Right cardiac atrium (tissue), 5 donors: ENCODE results near the gene SLC7A10. TPM values are rescaled to one million over a fixed set of nuclear protein-coding genes. Genes with fewer than 3 reads are reported as not detected.
A peak's percentile ranks its signal among the peaks of the same experiment; 100 is the strongest.

Experiments
- ATAC-seq, 2 donors: fragments of 200-7000 bp; cut with Tn5 transposase; one replicate each; pipeline versions ENCODE4 v1.8.0 to v1.9.1; 2020; ENCODE audit warnings: moderate library complexity in 2 of 2, mild to moderate bottlenecking in 1 of 2
- DNase-seq, 3 donors: peaks; one replicate each; pipeline ENCODE4 v3.0.0-alpha.2; 2020
- H3K27ac ChIP-seq: one replicate; pipeline ENCODE4 v1.5.1; 2013; ENCODE audit warnings: mild to moderate bottlenecking, low read length, control low read depth, moderate library complexity
- H3K27me3 ChIP-seq: one replicate; pipeline ENCODE4 v1.6.1; 2013; ENCODE audit not compliant: control insufficient read depth, insufficient read depth
- H3K4me1 ChIP-seq: one replicate; pipeline ENCODE4 v1.6.1; 2013; ENCODE audit warnings: low read length; ENCODE audit not compliant: control insufficient read depth, insufficient read depth
- H3K4me3 ChIP-seq: one replicate; pipeline ENCODE4 v1.5.1; 2013; ENCODE audit warnings: low read length, control low read depth
- H3K9me3 ChIP-seq: one replicate; pipeline ENCODE4 v1.6.1; 2013; ENCODE audit warnings: low read length; ENCODE audit not compliant: control insufficient read depth
- WGBS: extraction: QIAGEN DNeasy Blood & Tissue Kit; methylation state at CpG from one replicate; pipeline ENCODE4 v1.1.7; 2013; 5-methylcytosine and 5-hydroxymethylcytosine counted together
- intact Hi-C, 4 donors: fragments of 100-400 bp; cut with DNase I; formaldehyde crosslinking; loops; one replicate each; pipeline versions ENCODE4 v1.11.0 to v1.14.0; 2022 to 2023
- polyA plus RNA-seq: library from polyadenylated mRNA; stranded (reverse); fragments of 200-250 nt; gene quantifications from one replicate; pipeline ENCODE4 v1.2.3, GENCODE V29; 2013
- total RNA-seq, 4 donors: library from RNA; stranded (reverse); fragmentation: NEBNext Ultra II Directional; extraction: Animal tissue kit (Norgen Biotek cat#: 25700); gene quantifications; one replicate each; pipeline ENCODE4 v1.2.1, GENCODE V29; 2021
- donor health status: healthy with polysubstance abuse.
- donor health status: DM: no; HTN: yes; CAD: no.
- donor health status: DM: no; HTN: no; CAD: no.
- donor health status: DM: no; HTN: yes; CAD: no; lungs with severe emphysema.
- donor health status: DM: yes; HTN: yes; CAD: no.

The SLC7A10 gene
- total and polyA plus RNA-seq, 5 donors, result 0.70 TPM; not detected in 4

DNA sequence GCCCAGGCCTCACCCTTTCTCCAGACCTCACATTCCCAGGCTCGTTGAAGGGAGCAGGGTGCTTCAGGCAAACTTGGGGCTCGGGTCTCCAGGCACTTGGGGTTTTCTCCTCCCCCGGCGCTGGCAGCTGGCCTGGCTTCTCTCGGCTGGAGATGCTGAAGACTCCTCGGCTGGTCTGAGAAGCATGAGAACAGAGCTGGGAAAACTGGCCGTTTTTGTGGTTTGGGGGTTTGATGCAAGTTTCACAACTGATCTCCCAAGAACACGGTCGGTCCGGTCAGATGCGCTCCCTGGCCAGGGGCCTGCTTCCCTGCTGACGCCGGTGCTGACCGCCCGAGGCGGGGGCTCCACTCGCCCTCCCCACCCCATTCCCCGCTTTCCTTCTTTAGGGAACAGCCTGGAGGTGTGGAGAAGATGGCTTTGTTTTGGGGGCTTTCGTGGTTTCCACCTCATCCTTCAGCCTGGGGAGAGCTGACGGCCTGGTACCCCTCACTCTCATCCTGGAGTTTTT, 41.4 kb upstream of the SLC7A10 start:
- Histone ChIP-seq H3K9me3 (no peaks in the 10 kb centered on the region), H3K27me3 (no peaks in the 10 kb centered on the region), H3K4me3 (no peak overlapping the region), H3K27ac (no peak overlapping the region), H3K4me1 (no peaks in the 10 kb centered on the region)
- ATAC-seq (no peak), DNase-seq (peak in 1 of 3 donors; percentile 28)
- WGBS, result 72% methylated on average over 20 of the region's 20 CpGs
- intact Hi-C loops, result no loop called here

DNA sequence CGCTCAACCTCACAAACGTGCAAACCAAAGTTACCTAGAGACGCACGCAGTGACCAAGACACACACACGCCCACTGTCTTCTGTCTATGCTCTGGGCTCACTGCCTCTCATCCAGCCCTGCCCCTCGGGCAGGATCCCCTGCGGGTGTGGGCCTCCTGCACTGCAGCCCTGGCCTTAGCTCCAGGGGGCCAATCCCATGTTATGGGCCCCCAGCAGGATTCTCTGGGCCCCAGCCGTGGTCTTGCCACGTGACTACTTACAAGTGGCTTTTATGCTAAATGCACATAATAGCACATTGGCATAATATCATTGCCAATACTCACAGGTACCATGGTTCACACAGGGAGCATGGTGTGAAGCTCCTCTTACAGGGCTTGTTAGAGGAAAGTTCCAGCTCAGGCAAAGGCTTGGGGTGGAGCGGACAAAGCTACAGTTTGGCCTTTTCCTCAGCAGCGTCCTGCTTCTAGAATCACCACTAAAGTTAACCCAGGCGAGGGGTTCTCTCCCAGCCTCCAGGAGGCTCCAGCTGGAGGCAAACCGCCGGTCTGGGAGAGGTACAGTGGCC, 39.3 kb upstream of the SLC7A10 start:
- H3K27ac ChIP-seq, result no peak overlapping the region
- no peaks in the 10 kb centered on the region for H3K4me1 ChIP-seq
- ATAC-seq (no peak), DNase-seq (peak in 1 of 3 donors; percentile 16)
- 89% methylated on average over 14 of the region's 14 CpGs for WGBS
- intact Hi-C loops, result no loop called here
- no peaks in the 10 kb centered on the region for H3K27me3 ChIP-seq
- H3K9me3 ChIP-seq, result no peaks in the 10 kb centered on the region
- H3K4me3 ChIP-seq, result no peak overlapping the region

DNA sequence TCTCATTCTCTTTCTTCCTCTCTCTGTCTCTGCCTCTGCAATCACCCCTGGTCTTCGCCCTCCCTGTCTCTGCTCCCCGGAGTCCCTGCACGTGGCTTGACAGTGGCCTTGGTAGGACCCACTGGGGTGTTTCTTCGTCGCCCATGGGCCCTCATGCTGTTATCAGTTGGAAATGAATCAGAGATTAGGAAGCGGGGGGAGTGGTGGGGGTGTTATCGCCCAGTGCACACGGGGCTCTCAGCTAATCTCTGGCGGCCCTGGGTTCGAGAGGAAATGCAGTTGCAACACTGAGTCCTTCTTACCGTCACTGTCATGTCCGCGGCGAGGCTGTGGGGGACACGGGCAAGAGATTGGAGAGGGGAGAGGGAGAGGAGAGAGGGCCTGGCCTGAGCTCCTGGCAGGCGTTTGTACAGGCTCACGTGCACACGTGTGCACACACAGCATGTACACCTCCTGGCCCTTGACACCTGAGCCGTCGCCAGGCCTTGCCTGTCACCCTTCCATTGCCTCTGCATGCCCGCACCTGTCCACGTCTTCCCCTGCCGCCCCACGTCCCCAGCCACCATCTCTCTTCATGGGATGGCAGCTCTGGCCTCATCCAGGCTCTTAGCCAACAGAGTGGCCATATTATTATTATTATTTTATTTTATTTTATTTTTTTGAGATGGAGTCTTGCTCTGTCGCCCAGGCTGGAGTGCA, 37.8 kb upstream of the SLC7A10 start:
- no peak for ATAC-seq
- no peak overlapping the region for H3K27ac ChIP-seq
- no peaks in the 10 kb centered on the region for H3K4me1 ChIP-seq
- peak in 2 of 3 donors; percentile 42 to 50 for DNase-seq
- H3K27me3 ChIP-seq, result no peaks in the 10 kb centered on the region
- no peaks in the 10 kb centered on the region for H3K9me3 ChIP-seq
- no peak overlapping the region for H3K4me3 ChIP-seq
- intact Hi-C loops, result no loop called here
- 62% methylated on average over 25 of the region's 25 CpGs for WGBS

DNA sequence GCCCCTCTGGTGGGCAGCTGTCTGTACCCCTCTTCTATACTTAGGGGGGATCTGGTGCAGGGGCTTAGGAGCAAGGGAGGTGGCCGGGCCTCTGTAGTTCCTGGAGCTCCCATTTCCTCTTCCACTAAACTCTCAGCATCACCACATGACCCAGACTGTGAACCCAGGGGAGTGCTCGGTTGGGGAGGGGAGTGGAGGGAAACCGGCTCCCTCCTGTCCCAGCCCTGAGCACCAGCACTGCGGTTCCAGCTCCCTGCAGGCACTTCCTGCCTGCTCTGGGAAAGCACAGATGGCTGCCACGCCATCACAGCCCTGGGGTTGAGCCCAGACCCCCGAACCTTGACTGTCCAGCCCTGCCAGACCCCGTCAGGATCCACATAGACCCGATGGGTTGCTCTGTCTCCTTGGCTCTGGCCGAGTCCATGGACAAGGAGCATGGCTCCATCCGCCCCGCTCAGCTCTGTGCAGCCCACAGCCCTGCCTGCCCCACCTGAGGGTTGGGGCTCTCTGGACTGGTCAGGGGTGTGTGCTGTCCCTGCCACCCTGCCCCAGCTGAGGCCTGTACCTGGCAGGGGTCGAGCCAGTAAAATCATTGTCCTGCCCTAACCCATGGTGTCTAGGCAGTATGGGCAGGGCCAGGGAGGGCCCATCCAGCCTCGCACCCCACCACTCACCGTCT, 36.0 kb upstream of the SLC7A10 start:
- 64% methylated on average over 14 of the region's 14 CpGs for WGBS
- no peaks in the 10 kb centered on the region for H3K27me3 ChIP-seq
- H3K4me3 ChIP-seq, result no peak overlapping the region
- intact Hi-C loops, result no loop called here
- H3K4me1 ChIP-seq, result no peaks in the 10 kb centered on the region
- no peaks in the 10 kb centered on the region for H3K9me3 ChIP-seq
- ATAC-seq, result peak; percentile 30 to 40
- peak in 2 of 3 donors; percentile 33 to 52 for DNase-seq
- no peak overlapping the region for H3K27ac ChIP-seq

DNA sequence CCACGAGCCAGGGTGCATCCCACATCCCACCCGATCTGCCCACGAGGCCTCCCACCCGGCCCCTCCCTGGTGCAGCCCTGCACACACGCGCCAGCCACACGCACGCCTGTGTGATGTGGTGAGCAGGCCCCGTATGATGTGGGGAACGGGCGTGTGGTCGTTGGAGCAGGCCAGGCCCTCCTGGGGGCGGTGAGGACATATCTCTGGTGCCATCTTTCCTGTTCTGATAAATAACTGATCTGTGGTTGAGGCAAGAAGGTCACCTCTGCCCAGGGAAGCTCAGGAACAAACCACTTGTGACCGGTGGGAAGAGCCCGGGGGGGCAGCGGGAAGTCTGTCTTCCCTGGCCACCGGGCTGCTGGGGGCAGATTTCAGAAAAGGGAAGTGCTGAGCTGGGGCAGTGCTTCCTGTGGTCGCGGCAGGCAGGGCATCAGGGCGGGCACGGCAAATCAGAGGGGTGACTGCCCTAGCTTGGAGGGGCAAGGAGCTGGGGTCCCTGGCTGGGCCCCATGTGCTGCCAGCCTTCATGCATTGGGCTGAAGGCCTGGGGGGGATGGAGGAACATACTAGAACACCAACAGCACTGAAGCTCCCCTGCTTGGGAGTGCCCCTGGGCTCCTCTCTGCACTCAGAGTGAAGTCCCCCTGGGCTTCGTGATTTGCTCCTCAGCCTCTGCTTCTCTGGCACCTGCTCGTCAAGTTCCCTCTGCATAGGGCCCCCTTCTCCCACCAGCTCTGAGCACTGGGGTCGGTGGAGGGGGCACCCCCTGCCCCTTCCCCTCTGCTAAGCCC, 35.2 kb upstream of the SLC7A10 start:
- intact Hi-C loops, result no loop called here
- H3K27me3 ChIP-seq, result no peaks in the 10 kb centered on the region
- no peaks in the 10 kb centered on the region for H3K4me1 ChIP-seq
- peak in 2 of 3 donors; percentile 72 to 80 for DNase-seq
- no peak overlapping the region for H3K4me3 ChIP-seq
- no peak overlapping the region for H3K27ac ChIP-seq
- 56% methylated on average over 24 of the region's 24 CpGs for WGBS
- peak; percentile 20 to 34 for ATAC-seq
- no peaks in the 10 kb centered on the region for H3K9me3 ChIP-seq

DNA sequence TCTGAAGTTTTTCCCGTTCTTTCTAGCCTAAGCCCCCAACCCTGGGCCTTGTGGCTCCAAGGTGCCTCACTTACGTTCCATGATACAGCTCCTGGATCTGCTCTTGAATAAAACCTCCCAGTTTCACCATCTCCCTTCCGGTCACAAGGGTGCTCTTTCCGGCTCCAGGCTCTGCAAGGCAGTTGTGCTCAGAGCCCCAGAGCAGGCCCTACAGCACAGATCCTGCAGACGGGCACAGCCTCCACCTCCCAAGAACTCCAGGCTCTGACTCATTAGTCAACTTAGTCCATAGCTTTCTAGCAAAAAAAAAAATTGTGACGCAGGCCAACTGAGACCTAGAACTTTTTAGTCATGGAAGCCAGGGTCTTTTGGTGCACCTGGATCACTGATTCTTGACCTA, 33.9 kb upstream of the SLC7A10 start:
- Histone ChIP-seq H3K4me3 (no peak overlapping the region), H3K4me1 (no peaks in the 10 kb centered on the region), H3K27me3 (no peaks in the 10 kb centered on the region), H3K9me3 (no peaks in the 10 kb centered on the region), H3K27ac (no peak overlapping the region)
- intact Hi-C loops, result no loop called here
- ATAC-seq, result no peak
- WGBS, result 75% methylated on average over 6 of the region's 6 CpGs
- DNase-seq, result peak in 2 of 3 donors; percentile 42 to 53

DNA sequence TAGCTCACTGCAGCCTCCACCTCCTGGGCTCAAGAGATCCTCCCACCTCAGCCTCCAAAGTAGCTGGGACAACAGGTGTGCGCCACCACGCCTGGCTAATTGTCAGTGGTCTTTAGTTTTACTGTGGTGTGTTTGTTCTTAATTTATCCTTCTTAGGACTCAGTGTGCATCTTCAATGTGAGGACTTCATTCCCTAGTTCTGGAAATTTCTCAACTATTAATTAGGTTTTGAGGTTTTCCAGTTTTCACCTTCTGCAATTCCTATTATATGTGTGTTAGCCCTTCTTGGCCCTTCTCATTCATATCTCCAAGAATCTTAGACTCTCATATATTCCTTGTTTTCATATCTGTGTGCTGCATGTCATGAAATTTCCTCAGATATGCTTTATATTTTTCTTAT, 32.2 kb upstream of the SLC7A10 start:
- intact Hi-C loops, result no loop called here
- DNase-seq, result no peak
- Histone ChIP-seq H3K4me1 (no peaks in the 10 kb centered on the region), H3K27ac (no peak overlapping the region), H3K4me3 (no peak overlapping the region), H3K27me3 (no peaks in the 10 kb centered on the region), H3K9me3 (no peaks in the 10 kb centered on the region)
- ATAC-seq, result no peak
- 97% methylated on average over 2 of the region's 2 CpGs for WGBS

DNA sequence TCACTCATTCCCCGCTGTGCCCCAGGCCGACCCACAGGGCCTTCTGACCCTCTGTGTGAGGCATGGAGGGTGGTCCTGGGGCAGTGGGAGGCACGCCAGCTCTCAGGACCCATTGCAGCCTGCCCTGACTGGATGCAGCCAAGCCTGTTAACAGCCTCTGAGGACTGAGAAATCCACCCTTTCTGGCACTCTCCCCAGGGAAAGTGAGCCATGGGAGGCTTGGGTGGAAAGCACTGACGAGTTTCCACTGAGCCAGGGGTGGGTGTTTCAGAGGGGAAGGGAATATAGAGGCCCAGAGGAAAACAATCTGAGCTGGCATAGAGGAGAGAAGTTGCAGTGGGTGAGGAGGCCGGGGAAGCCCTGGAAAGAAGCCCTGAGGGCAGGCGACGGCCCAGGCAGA, 30.6 kb upstream of the SLC7A10 start:
- Histone ChIP-seq H3K27me3 (no peaks in the 10 kb centered on the region), H3K9me3 (no peaks in the 10 kb centered on the region), H3K27ac (no peak overlapping the region), H3K4me3 (no peak overlapping the region), H3K4me1 (no peaks in the 10 kb centered on the region)
- 57% methylated on average over 7 of the region's 7 CpGs for WGBS
- DNase-seq (peak in 1 of 3 donors; percentile 39), ATAC-seq (no peak)
- intact Hi-C loops, result no loop called here

DNA sequence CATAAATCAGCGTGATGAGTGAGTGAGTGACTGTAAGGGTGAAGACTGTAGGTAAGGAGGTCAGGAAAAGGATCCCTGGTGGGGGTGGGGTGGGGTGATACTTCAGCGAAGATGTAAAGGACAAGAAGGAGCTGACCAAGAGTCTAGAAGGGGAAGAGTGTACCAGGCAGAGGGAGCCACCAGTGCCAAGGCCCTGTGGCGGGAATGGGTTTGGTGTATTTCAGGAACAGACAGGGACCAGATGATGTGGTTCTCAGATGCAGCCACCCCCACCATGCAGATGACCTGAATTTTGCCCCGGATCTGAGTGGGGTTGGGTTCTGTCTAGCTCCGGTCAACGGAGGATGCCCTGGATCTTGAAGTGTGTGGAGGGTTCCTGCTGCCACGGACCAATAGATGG, 30.1 kb upstream of the SLC7A10 start:
- H3K4me3 ChIP-seq, result no peak overlapping the region
- intact Hi-C loops, result no loop called here
- no peaks in the 10 kb centered on the region for H3K4me1 ChIP-seq
- ATAC-seq, result no peak
- H3K27me3 ChIP-seq, result no peaks in the 10 kb centered on the region
- no peak overlapping the region for H3K27ac ChIP-seq
- DNase-seq, result no peak
- WGBS, result 82% methylated on average over 7 of the region's 7 CpGs
- no peaks in the 10 kb centered on the region for H3K9me3 ChIP-seq

DNA sequence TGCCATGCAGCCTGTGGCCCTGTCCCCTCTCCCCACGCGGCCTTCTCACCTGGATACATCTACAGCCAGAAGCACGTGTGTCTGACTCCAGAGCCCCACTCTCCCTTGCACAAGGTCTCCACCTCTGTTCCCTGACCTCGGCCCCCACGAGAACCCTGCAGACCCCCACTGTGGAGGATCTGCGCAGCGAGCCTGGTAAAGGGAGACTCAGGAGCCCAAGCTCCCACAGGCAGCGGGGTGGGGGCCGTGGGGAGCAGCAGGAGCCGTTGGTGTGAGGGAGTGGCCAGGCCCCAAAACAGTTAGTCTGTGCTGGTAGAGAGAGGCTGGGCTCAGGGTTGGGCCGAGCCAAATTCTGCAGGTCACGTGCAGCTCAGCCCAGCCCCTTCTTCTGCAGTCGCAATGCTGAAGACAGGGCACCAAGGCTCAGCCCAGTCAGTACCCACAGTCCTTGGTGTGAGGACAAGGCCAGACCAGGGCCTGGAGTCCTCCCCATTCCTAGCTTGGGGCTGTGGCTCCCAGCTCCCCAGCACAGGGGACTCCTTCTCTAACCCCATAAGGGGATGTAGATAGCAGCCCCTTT, 28.7 kb upstream of the SLC7A10 start:
- ATAC-seq (no peak), DNase-seq (no peak)
- intact Hi-C loops, result no loop called here
- no peak overlapping the region for H3K27ac ChIP-seq
- no peak overlapping the region for H3K4me3 ChIP-seq
- WGBS, result 69% methylated on average over 13 of the region's 13 CpGs
- no peaks in the 10 kb centered on the region for H3K4me1 ChIP-seq
- H3K9me3 ChIP-seq, result no peaks in the 10 kb centered on the region
- H3K27me3 ChIP-seq, result no peaks in the 10 kb centered on the region
